Neural cell (in vitro differentiated cells): Measurements from ENCODE around the gene SLC26A9. TPM values are rescaled to one million over a fixed set of nuclear protein-coding genes. Genes with fewer than 3 reads are reported as not detected.

Experiments
- H2AFZ ChIP-seq: fragments of 200-600, 300-800 bp; sonication (generic), shearing (Covaris generic); 2 replicates; pipeline ENCODE4 v1.6.0; 2014; ENCODE audit warnings: low read depth, mild to moderate bottlenecking, antibody characterized with exemption, low read length, moderate library complexity
- H3F3A ChIP-seq: fragments of 200-600 bp; shearing (Covaris generic); 2 replicates; pipeline ENCODE4 v1.6.1; 2016; ENCODE audit warnings: mild to moderate bottlenecking, moderate library complexity, mixed read lengths, antibody characterized with exemption, low read length; ENCODE audit not compliant: insufficient read depth, poor library complexity, severe bottlenecking
- H3K27ac ChIP-seq: fragments of 200-600, 300-800 bp; sonication (generic), shearing (Covaris generic); 2 replicates; pipeline ENCODE4 v1.5.1; 2014; ENCODE audit warnings: mild to moderate bottlenecking, low read length, moderate library complexity
- H3K27me3 ChIP-seq: fragments of 300-800, 200-600 bp; sonication (generic), shearing (Covaris generic); 2 replicates; pipeline ENCODE4 v1.6.0; 2014; ENCODE audit warnings: mild to moderate bottlenecking, low read depth, low read length, moderate library complexity; ENCODE audit not compliant: insufficient read depth
- H3K36me3 ChIP-seq: fragments of 300-800, 200-600 bp; sonication (generic), shearing (Covaris generic); 2 replicates; pipeline ENCODE4 v1.5.1; 2014; ENCODE audit warnings: mild to moderate bottlenecking, antibody characterized with exemption, low read length, moderate library complexity; ENCODE audit not compliant: insufficient read depth
- H3K4me2 ChIP-seq: fragments of 300-800, 200-600 bp; sonication (generic), shearing (Covaris generic); 2 replicates; pipeline ENCODE4 v1.6.0; 2014; ENCODE audit warnings: mild to moderate bottlenecking, low read length
- H3K4me3 ChIP-seq: fragments of 300-800, 200-600 bp; sonication (generic), shearing (Covaris generic); 2 replicates; pipeline ENCODE4 v1.5.1; 2014; ENCODE audit warnings: mild to moderate bottlenecking, low read length, moderate library complexity
- H3K79me2 ChIP-seq: fragments of 200-600 bp; shearing (Covaris generic); replicated peaks from 2 replicates; pipeline ENCODE4 v1.6.0; 2014; ENCODE audit warnings: mild to moderate bottlenecking, low read length, moderate library complexity; ENCODE audit not compliant: insufficient read depth
- H3K9ac ChIP-seq: fragments of 300-800, 200-600 bp; sonication (generic), shearing (Covaris generic); 2 replicates; pipeline ENCODE4 v1.6.1; 2016; ENCODE audit warnings: mild to moderate bottlenecking, low read length, mixed read lengths
- H3K9me2 ChIP-seq: fragments of 200-600 bp; shearing (Covaris generic); 2 replicates; pipeline ENCODE4 v1.6.1; 2016; ENCODE audit warnings: mild to moderate bottlenecking, low read length, mixed read lengths; ENCODE audit not compliant: insufficient read depth
- H3K9me3 ChIP-seq: fragments of 200-600, 300-800 bp; sonication (generic), shearing (Covaris generic); 2 replicates; pipeline ENCODE4 v1.6.1; 2016; ENCODE audit warnings: mild to moderate bottlenecking, mixed run types, low read length, moderate library complexity, mixed read lengths
- H4K20me1 ChIP-seq: fragments of 200-600 bp; shearing (Covaris generic); 2 replicates; pipeline ENCODE4 v1.6.1; 2016; ENCODE audit warnings: mild to moderate bottlenecking, mixed run types; ENCODE audit not compliant: insufficient read depth
- CTCF ChIP-seq: fragments of 450-650 bp; IDR thresholded peaks from 2 replicates; pipeline ENCODE4 v1.5.1; 2014; ENCODE audit warnings: antibody characterized with exemption, mild to moderate bottlenecking, moderate library complexity; ENCODE audit not compliant: poor library complexity, severe bottlenecking
- EP300 ChIP-seq: fragments of 450-650 bp; conservative IDR thresholded peaks from 2 replicates; pipeline ENCODE4 v1.6.1; 2014; ENCODE audit warnings: antibody characterized with exemption, mild to moderate bottlenecking, moderate library complexity; ENCODE audit not compliant: poor library complexity, severe bottlenecking
- EZH2 ChIP-seq: fragments of 200-600, 300-800 bp; shearing (Covaris generic), sonication (generic); IDR thresholded peaks from 2 replicates; pipeline ENCODE4 v1.6.1; 2014; ENCODE audit warnings: antibody characterized with exemption, low read length, borderline replicate concordance, mild to moderate bottlenecking; ENCODE audit not compliant: insufficient read depth, poor library complexity, severe bottlenecking
- MXI1 ChIP-seq: fragments of 450-650 bp; conservative IDR thresholded peaks from 2 replicates; pipeline ENCODE4 v1.6.1; 2014; ENCODE audit warnings: antibody characterized with exemption, mild to moderate bottlenecking; ENCODE audit not compliant: poor library complexity, severe bottlenecking
- POLR2AphosphoS5 ChIP-seq: IDR thresholded peaks from 2 replicates; pipeline ENCODE4 v1.6.1; 2012
- RAD21 ChIP-seq: fragments of 450-650 bp; conservative IDR thresholded peaks from 2 replicates; pipeline ENCODE4 v1.6.1; 2014; ENCODE audit warnings: antibody characterized with exemption, mild to moderate bottlenecking, moderate library complexity
- REST ChIP-seq: IDR thresholded peaks from 2 replicates; pipeline ENCODE4 v1.6.1; 2012; ENCODE audit warnings: borderline replicate concordance
- SMC3 ChIP-seq: fragments of 450-650 bp; conservative IDR thresholded peaks from 2 replicates; pipeline ENCODE4 v1.6.1; 2014; ENCODE audit warnings: antibody characterized with exemption, mild to moderate bottlenecking, moderate library complexity; ENCODE audit not compliant: poor library complexity
- TAF1 ChIP-seq: IDR thresholded peaks from 2 replicates; pipeline ENCODE4 v1.6.1; 2012; ENCODE audit warnings: low read depth
- polyA plus RNA-seq: library from polyadenylated mRNA; depleted of rRNA; stranded (reverse); fragments of >200 nt; gene quantifications from 2 replicates; pipeline ENCODE4 v1.2.3, GENCODE V29; 2014

Gene SLC26A9
- polyA plus RNA-seq, 1 donor from 2014 or later, result not detected

GRCh38 chr1:205944525-205944924, 1.3 kb upstream of the SLC26A9 start:
- Histone ChIP-seq H3K9ac (no peak overlapping the region), H3K9me3 (no peaks in the 10 kb centered on the region), H2AFZ (no peak overlapping the region), H3K27me3 (no peaks in the 10 kb centered on the region), H3K4me3 (no peak overlapping the region), H3K79me2 (no peaks in the 10 kb centered on the region), H4K20me1 (no peaks in the 10 kb centered on the region), H3K9me2 (no peaks in the 10 kb centered on the region), H3K36me3 (no peaks in the 10 kb centered on the region), H3K4me2 (no peak overlapping the region), H3F3A (no peaks in the 10 kb centered on the region), H3K27ac (no peak overlapping the region)
- TF ChIP-seq RAD21, result no peak
- TF ChIP-seq EZH2, result no peak
- no peak for TF ChIP-seq MXI1
- TF ChIP-seq SMC3, result no peak
- no peak for TF ChIP-seq EP300
- TF ChIP-seq REST, result no peak

GRCh38 chr1:205942631-205943159, 561 bp downstream of the SLC26A9 start:
- H3K9me3 ChIP-seq, result no peaks in the 10 kb centered on the region
- H3K79me2 ChIP-seq, result no peaks in the 10 kb centered on the region

More at GRCh38 chr1:205942631-205943159, 561 bp downstream of the SLC26A9 start:
- no peaks in the 10 kb centered on the region for H3K36me3 ChIP-seq
- no peak overlapping the region for H2AFZ ChIP-seq
- no peak overlapping the region for H3K27ac ChIP-seq
- no peaks in the 10 kb centered on the region for H3K27me3 ChIP-seq
- H3F3A ChIP-seq, result no peaks in the 10 kb centered on the region
- no peak for TF ChIP-seq TAF1
- no peak for TF ChIP-seq SMC3
- no peak for TF ChIP-seq CTCF
- TF ChIP-seq MXI1, result no peak
- TF ChIP-seq RAD21, result no peak
- no peak for TF ChIP-seq REST
- TF ChIP-seq EP300, result no peak
- no peak for TF ChIP-seq POLR2AphosphoS5
- TF ChIP-seq EZH2, result no peak
- no peaks in the 10 kb centered on the region for H3K9me2 ChIP-seq
- H3K9ac ChIP-seq, result no peak overlapping the region
- no peaks in the 10 kb centered on the region for H4K20me1 ChIP-seq
- no peak overlapping the region for H3K4me2 ChIP-seq
- no peak overlapping the region for H3K4me3 ChIP-seq
